Measurements from ENCODE around the gene EIF3A.
"Not testable (repeated sequence)": the region's sequence is repeated elsewhere in the genome, so short reads cannot be mapped to it uniquely, and the experiment has no call there.

The EIF3A gene

DNA sequence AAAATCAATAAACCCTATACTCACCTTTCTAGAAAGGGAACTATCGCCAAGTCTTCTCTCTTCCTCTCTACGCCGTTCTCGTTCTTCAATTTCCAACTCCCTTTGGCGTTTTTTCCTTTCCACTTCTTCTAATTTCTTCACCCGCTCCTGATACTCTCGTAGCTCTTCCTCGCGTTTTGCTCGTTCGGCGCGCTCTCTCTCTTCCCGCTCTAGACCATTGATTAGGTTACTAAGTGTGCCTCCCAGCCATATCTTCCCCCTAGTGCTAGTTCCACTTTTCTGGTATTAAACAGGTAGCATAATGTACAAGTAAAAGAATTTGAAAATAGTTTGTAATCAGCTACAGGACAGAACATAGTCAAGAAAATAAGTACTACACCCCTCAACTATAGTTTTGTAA lies 30.8 kb downstream of the EIF3A start:
- no peak for DNase-seq

GRCh38 chr10:119049361-119049760 lies 31.3 kb downstream of the EIF3A start:
- DNase-seq = no peak

DNA sequence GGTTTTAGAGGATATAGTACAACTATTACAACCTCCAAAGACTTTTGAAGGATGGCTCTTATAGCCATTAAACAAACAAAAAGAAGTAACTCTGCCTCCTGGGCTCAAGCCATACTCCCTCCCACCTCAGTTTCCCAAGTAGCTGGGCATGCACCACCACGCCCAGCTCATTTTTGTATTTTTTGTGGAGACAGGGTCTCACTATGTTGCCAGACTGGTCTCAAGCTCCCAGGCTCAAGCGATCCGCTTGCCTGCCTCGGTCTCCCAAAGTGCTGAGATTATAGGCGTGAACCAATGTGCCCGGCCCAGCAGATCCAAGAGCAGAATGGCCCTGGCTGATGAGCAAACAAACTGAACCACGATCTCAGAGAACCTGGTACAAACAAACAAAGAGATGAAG lies 35.1 kb downstream of the EIF3A start:
- no peak for DNase-seq

GRCh38 chr10:119042169-119042568 lies 38.4 kb downstream of the EIF3A start:
- DNase-seq = no peak

- no peak for DNase-seq
Measured at GRCh38 chr10:119041326-119041725, 39.3 kb downstream of the EIF3A start.

DNA sequence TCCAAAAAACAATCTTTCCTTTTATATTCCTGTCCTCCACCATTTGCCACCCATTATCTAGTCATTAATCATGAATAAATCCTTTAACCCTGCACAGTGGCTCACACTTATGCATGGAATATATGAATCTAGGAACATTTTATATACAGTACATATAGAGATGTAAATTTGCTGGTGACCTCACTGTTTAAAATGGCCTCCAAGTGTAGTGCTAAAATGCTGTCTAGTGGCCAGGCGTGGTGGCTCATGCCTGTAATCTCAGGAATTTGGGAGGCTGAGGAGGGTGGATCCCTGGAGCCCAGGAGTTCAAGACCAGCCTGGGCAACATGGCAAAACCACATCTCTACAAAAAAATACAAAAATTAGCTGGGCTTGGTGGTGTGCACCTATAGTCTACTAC lies 41.5 kb downstream of the EIF3A start:
- no peak for DNase-seq

DNA sequence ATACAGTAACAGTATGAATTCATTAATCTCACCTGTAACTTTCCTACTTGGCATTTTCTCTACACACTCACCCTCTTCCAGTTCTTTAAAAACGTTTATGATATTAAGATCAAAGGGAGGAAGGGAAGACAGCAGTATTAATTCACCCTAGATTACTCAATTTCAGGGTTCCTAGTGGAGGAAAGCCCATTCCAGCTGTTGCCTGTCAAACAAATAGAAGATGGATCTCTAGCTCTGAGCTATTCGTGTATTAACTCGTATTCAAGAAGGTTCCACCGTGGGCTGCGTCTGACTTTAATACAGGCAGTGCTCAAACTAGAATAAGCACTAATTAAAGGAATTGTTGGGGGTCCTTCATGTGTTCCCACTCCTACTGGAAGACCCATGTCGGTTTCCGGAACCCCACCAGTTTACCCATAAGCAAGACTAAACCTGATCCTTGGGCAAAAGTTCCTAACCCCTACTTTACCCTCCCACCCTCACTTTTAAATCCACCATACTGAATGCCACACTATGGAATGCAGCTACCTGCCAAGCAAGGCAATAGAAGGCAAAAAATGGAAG lies 49.0 kb downstream of the EIF3A start:
- DNase-seq = no peak

GRCh38 chr10:119030421-119031250 lies 50.0 kb downstream of the EIF3A start:
- peak; percentile 49 for DNase-seq

DNA sequence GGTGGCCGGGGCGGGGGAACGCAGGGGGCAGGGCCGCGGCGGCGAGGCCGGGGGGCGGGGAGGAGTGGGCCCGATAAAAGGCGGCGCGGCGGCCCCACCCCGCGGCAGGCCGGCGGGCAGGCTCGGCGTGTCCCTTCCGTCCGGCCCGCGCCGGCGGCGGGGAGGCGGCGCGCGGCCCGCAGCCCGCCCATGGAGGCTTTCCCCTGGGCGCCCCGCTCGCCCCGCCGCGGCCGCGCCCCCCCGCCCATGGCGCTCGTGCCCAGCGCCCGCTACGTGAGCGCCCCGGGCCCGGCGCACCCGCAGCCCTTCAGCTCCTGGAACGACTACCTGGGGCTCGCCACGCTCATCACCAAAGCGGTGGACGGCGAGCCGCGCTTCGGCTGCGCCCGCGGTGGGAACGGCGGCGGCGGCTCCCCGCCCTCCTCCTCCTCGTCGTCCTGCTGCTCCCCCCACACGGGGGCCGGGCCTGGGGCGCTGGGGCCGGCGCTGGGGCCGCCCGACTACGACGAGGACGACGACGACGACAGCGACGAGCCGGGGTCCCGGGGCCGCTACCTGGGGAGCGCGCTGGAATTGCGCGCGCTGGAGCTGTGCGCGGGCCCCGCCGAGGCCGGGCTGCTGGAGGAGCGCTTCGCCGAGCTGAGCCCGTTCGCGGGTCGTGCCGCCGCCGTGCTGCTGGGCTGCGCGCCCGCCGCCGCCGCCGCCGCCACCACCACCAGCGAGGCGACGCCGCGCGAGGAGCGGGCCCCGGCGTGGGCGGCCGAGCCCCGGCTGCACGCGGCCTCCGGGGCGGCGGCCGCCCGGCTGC lies 50.8 kb downstream of the EIF3A start, which contains the start of gene NANOS1:
NANOS1 (plus strand) TSS at position 102 of the 808 bp plus-strand sequence; CDS start at position 190, 88 bp downstream.
- DNase-seq = peak; percentile 49

- DNase-seq = peak; percentile 87
Measured at GRCh38 chr10:119028900-119029612, 51.6 kb downstream of the EIF3A start.

- DNase-seq = not testable (repeated sequence)
Measured at GRCh38 chr10:119028445-119028899, 52.1 kb downstream of the EIF3A start.

DNA sequence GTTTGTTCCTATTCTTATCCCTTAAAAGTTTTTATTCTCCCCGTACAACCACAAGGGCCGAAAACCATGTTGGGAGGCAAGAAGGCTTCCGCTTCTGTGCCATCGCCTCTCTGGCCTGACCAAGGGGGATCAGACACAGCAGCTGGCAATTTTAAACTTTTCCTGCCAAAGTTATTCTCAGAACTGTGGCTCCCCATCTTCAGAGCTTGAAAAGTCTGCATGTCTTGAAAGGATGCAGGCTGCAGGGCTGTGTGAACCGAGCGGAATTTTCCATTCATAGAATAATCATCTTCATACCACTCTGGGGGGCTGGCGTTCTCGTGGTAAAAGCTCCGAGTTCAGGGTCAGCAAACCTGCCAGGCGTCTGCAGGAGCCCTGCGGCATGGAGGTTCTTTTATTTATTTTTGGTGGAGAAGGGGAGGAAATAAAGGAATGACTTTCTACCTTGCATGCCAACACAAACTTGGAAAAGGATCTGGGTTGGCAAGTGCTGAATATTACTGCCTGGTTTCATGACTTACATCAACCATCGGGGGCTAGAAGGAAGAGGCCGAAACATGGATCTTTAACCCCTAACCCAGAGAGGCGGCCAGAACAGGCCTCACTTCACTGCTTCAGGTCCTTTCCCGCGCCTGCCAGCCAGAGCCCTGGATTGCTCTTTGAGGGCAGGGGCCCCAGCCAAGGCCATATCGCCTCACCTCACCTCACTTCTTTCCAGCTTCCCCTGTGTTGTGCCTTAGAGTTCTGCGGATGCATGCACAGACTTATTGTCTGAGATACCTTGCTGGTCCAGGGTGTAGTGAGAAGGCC lies 54.1 kb downstream of the EIF3A start:
- no peak for DNase-seq

- no peak for DNase-seq
Measured at GRCh38 chr10:119025776-119026175, 54.8 kb downstream of the EIF3A start.

- DNase-seq = no peak
Measured at GRCh38 chr10:119025336-119025735, 55.3 kb downstream of the EIF3A start.

DNA sequence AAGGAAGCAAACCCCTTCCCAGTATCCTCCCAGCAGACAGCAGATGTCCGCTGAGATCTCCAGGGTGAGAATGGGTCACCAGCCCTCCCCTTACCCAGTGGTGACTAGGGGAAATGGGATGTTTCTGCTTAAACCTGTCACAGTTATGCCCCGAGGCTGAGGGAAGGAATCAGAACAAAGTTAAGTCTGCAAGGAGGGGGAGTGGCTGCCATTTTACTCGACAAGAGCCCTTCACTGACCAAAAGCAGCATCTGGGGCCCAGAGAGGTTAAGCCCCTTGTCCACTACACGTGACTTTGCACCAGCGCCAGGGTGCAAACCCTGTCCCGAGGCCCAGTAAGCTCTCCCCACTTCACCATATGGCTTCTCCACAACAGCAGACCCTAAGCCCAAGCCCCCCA lies 55.7 kb downstream of the EIF3A start:
- no peak for DNase-seq

DNA sequence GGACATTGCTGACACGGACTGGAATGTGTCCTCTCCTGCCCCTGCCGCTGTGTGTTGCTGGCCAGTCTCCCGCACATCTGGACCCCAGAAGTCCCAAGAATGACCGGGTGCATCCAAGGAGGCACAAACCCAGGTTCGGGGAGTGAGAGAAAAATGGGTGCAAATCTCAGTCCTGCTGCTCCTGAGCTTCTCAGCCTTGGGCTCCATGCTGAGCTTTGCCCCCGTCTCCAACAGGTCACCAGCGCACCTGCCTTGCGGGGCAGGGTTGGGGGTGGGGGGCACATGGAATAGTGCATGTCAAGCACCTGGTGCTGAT lies 57.1 kb downstream of the EIF3A start:
- DNase-seq = no peak

DNA sequence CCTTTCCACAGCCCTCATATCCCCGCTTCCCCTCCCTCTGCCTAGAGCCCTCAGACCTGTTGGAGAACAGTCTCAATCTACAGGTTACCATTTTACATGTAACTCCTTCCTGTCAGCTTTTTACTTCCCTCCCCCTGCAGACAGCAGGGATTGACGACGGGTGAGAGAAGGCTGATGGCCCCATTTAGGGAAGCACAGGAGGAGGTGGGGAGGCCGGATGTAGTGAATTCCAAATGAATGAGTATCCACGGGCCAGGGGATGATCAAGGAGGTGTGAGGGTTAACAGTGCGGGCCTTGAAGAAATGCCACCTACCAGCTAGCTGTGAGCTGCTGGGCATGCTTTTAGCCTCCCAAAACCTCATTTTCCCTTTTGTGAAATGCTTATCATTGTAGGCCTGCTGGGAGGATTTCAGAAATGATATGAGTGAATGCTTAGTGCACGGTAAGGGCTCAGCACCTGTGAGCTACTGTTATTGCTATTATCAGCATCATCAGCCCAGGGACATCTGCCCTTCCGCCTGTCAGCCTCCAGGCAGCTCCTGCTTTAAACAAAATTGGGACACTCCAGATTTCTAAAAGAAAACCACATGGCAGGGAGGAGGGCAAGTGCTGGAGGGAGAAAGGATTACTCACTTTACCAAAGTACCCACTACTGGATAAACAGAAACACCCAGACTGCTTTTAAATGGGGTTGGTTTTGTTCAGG lies 57.6 kb downstream of the EIF3A start:
- DNase-seq = no peak

GRCh38 chr10:119020627-119020946 lies 60.0 kb downstream of the EIF3A start:
- DNase-seq = no peak

DNA sequence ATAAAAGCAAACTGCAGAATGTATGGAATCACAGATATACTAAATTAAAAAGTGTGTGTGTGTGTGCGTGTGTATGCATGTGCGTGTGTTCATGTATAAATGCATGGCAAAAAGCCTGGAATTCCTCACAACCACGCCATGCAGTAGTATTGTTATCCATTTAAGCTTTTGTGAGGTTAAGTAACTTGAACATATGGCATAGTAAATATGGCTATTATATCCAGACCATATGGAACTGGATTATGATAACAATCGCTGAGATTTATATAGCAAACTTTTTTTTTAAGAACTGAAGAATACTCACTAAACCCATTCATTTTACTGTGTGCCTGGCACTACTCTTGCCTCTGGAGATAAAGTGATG lies 73.4 kb downstream of the EIF3A start:
- DNase-seq = no peak

GRCh38 chr10:119006451-119007210 lies 74.0 kb downstream of the EIF3A start:
- no peak for DNase-seq

Measured in NCI-H510A treated with DMSO at 0.1 percent for 48 hours (cell line).